Loucy (cell line): Measurements from ENCODE around the gene PP2D1.

Experiments used
- CTCF ChIP-seq: fragments of 200-600 bp; sonication (generic); conservative IDR thresholded peaks from 2 replicates; pipeline ENCODE4 v1.5.1; 2014; ENCODE audit warnings: mild to moderate bottlenecking, antibody characterized with exemption, low read length
- EZH2phosphoT487 ChIP-seq: fragments of 200-600 bp; IDR thresholded peaks from 2 replicates; pipeline ENCODE4 v1.6.1; 2018; ENCODE audit warnings: antibody characterized with exemption, mild to moderate bottlenecking, moderate library complexity, borderline replicate concordance

GRCh38 chr3:20055842-20056241, 43.8 kb upstream of the PP2D1 start:
- TF ChIP-seq CTCF: no peak
- TF ChIP-seq EZH2phosphoT487: no peak
